ENCODE data around the gene SPATA17. TPM values are rescaled to one million over a fixed set of nuclear protein-coding genes. Genes with fewer than 3 reads are reported as not detected.

Gene SPATA17
- total and polyA plus RNA-seq, 2 of the 8 experiments (the other 6 are each of a cell fraction or from before 2014, with no cell fraction given), result 0.17 to 0.48 TPM

DNA sequence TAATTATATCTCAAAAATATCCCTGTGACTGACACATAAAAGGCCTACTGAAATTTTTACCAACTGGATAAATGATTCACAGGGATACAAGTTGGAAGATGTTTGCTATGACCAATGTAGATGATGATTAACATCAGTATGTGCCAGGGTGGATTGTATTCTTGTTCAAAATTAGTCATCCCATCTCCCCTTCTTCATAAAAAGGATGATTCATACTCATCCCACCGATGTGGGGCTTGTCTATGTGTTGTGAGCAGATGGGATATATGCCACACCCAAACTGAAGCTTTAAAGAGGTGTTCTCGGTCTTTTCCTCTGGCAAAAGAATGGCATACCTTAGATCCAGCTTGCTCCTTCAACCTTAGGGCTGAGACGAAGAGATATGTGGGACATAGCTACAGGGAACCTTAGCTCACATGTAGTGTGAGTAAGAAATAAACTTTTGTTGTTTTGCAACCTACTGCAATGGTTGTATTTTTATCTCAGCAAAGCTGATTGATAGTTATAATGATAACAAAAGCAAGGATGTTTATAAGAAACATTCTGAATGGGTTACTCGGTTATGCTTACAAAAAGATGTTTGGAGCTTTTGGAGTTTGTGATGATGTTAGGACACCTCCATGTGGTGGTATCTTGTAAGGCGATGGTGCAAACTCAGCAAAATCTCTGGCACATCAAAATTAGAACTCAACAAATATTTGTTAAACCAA, 29.4 kb downstream of the SPATA17 start (continued):
- TF ChIP-seq, protein P1, sequence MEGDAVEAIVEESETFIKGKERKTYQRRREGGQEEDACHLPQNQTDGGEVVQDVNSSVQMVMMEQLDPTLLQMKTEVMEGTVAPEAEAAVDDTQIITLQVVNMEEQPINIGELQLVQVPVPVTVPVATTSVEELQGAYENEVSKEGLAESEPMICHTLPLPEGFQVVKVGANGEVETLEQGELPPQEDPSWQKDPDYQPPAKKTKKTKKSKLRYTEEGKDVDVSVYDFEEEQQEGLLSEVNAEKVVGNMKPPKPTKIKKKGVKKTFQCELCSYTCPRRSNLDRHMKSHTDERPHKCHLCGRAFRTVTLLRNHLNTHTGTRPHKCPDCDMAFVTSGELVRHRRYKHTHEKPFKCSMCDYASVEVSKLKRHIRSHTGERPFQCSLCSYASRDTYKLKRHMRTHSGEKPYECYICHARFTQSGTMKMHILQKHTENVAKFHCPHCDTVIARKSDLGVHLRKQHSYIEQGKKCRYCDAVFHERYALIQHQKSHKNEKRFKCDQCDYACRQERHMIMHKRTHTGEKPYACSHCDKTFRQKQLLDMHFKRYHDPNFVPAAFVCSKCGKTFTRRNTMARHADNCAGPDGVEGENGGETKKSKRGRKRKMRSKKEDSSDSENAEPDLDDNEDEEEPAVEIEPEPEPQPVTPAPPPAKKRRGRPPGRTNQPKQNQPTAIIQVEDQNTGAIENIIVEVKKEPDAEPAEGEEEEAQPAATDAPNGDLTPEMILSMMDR (IDR thresholded peaks at IDR 0.05; ENCODE audit: control extremely low read depth in 1 of 3, insufficient read depth in 1 of 3, low read depth in 1 of 3, low read length in 3 of 3), result peak in 2 of 3 experiments; percentile 37 to 51; a peak in 2 of 4 replicates
- TF ChIP-seq SUZ12 (IDR thresholded peaks at IDR 0.05; ENCODE audit: low read length), result no peak
- no peak for TF ChIP-seq TEAD4 (IDR thresholded peaks at IDR 0.05; ENCODE audit: low read depth, low read length)
- TF ChIP-seq CREB1 (IDR thresholded peaks at IDR 0.05), result no peak
- no peak for TF ChIP-seq CBX5 (IDR thresholded peaks at IDR 0.05; ENCODE audit: low read depth, low read length)
- TF ChIP-seq, protein P2, sequence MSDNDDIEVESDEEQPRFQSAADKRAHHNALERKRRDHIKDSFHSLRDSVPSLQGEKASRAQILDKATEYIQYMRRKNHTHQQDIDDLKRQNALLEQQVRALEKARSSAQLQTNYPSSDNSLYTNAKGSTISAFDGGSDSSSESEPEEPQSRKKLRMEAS (IDR thresholded peaks at IDR 0.05), result no peak
- no peak for TF ChIP-seq SIX5 (IDR thresholded peaks at IDR 0.05; ENCODE audit: low read depth, low read length)

All from H1 (cell line).